Activated naive CD4-positive, alpha-beta T cell treated with anti-CD3 and anti-CD28 coated beads, Interleukin-2, amount 50 U/mL, for 24 hours (primary cell): ENCODE measurements around the gene CAB39L.

ENCODE experiments used
- H3K27ac Mint-ChIP-seq: one replicate; pipeline ENCODE4 v1.8.0; 2021; ENCODE audit warnings: mild to moderate bottlenecking, mixed read lengths
- H3K27me3 Mint-ChIP-seq: one replicate; pipeline ENCODE4 v1.8.0; 2021; ENCODE audit warnings: mixed read lengths
- H3K36me3 Mint-ChIP-seq: one replicate; pipeline ENCODE4 v1.8.0; 2021; ENCODE audit warnings: mixed read lengths
- H3K4me1 Mint-ChIP-seq: one replicate; pipeline ENCODE4 v1.8.0; 2021; ENCODE audit warnings: mixed read lengths
- H3K4me3 Mint-ChIP-seq: one replicate; pipeline ENCODE4 v1.8.0; 2021; ENCODE audit warnings: mild to moderate bottlenecking, mixed read lengths
- H3K9me3 Mint-ChIP-seq: one replicate; pipeline ENCODE4 v1.8.0; 2021; ENCODE audit warnings: mixed read lengths

Gene CAB39L

GRCh38 chr13:49418206-49418605 is 25.7 kb downstream of the CAB39L start:
- Mint-ChIP-seq H3K4me1 (no peaks in the 10 kb centered on the region), H3K9me3 (no peaks in the 10 kb centered on the region), H3K27me3 (no peaks in the 10 kb centered on the region), H3K27ac (no peak overlapping the region), H3K4me3 (no peak overlapping the region), H3K36me3 (peaks cover 2% of the 10 kb centered on the region)

GRCh38 chr13:49417161-49417560 is 26.7 kb downstream of the CAB39L start:
- Mint-ChIP-seq H3K4me3 (no peak overlapping the region), H3K27ac (no peak overlapping the region), H3K36me3 (peaks cover 2% of the 10 kb centered on the region), H3K4me1 (no peaks in the 10 kb centered on the region), H3K9me3 (no peaks in the 10 kb centered on the region), H3K27me3 (no peaks in the 10 kb centered on the region)

GRCh38 chr13:49412749-49413148 is 31.1 kb downstream of the CAB39L start:
- no peaks in the 10 kb centered on the region for H3K9me3 Mint-ChIP-seq
- no peaks in the 10 kb centered on the region for H3K4me1 Mint-ChIP-seq
- peaks cover 2% of the 10 kb centered on the region for H3K36me3 Mint-ChIP-seq
- H3K4me3 Mint-ChIP-seq, result no peak overlapping the region
- no peak overlapping the region for H3K27ac Mint-ChIP-seq
- H3K27me3 Mint-ChIP-seq, result no peaks in the 10 kb centered on the region

- H3K9me3 Mint-ChIP-seq, result no peaks in the 10 kb centered on the region
- no peak overlapping the region for H3K4me3 Mint-ChIP-seq
- H3K27me3 Mint-ChIP-seq, result no peaks in the 10 kb centered on the region
- H3K4me1 Mint-ChIP-seq, result no peaks in the 10 kb centered on the region
- H3K36me3 Mint-ChIP-seq, result peaks cover 5% of the 10 kb centered on the region
- H3K27ac Mint-ChIP-seq, result no peak overlapping the region
Measured at GRCh38 chr13:49411353-49411752, 32.5 kb downstream of the CAB39L start.

- no peak overlapping the region for H3K27ac Mint-ChIP-seq
- no peaks in the 10 kb centered on the region for H3K9me3 Mint-ChIP-seq
- H3K4me3 Mint-ChIP-seq, result no peak overlapping the region
- H3K4me1 Mint-ChIP-seq, result no peaks in the 10 kb centered on the region
- no peaks in the 10 kb centered on the region for H3K27me3 Mint-ChIP-seq
- peaks cover 7% of the 10 kb centered on the region for H3K36me3 Mint-ChIP-seq
Measured at GRCh38 chr13:49410477-49410876, 33.4 kb downstream of the CAB39L start.

- no peaks in the 10 kb centered on the region for H3K27me3 Mint-ChIP-seq
- H3K4me3 Mint-ChIP-seq, result no peak overlapping the region
- H3K9me3 Mint-ChIP-seq, result peaks cover 1% of the 10 kb centered on the region
- H3K36me3 Mint-ChIP-seq, result peaks cover 11% of the 10 kb centered on the region
- no peak overlapping the region for H3K27ac Mint-ChIP-seq
- H3K4me1 Mint-ChIP-seq, result no peaks in the 10 kb centered on the region
Measured at GRCh38 chr13:49410006-49410405, 33.9 kb downstream of the CAB39L start.

- H3K27ac Mint-ChIP-seq, result no peak overlapping the region
- no peaks in the 10 kb centered on the region for H3K27me3 Mint-ChIP-seq
- no peak overlapping the region for H3K4me3 Mint-ChIP-seq
- H3K9me3 Mint-ChIP-seq, result peaks cover 11% of the 10 kb centered on the region
- H3K36me3 Mint-ChIP-seq, result peaks cover 17% of the 10 kb centered on the region
- H3K4me1 Mint-ChIP-seq, result no peaks in the 10 kb centered on the region
Measured at GRCh38 chr13:49409008-49409407, 34.9 kb downstream of the CAB39L start.

GRCh38 chr13:49407936-49408335 is 35.9 kb downstream of the CAB39L start:
- Mint-ChIP-seq H3K27me3 (no peaks in the 10 kb centered on the region), H3K4me1 (no peaks in the 10 kb centered on the region), H3K4me3 (no peak overlapping the region), H3K27ac (no peak overlapping the region), H3K36me3 (peaks cover 20% of the 10 kb centered on the region), H3K9me3 (peaks cover 17% of the 10 kb centered on the region)

GRCh38 chr13:49407068-49407467 is 36.8 kb downstream of the CAB39L start:
- H3K4me1 Mint-ChIP-seq, result no peaks in the 10 kb centered on the region
- H3K27ac Mint-ChIP-seq, result no peak overlapping the region
- peaks cover 20% of the 10 kb centered on the region for H3K36me3 Mint-ChIP-seq

GRCh38 chr13:49404703-49405020 is 39.2 kb downstream of the CAB39L start:
- Mint-ChIP-seq H3K27me3 (no peaks in the 10 kb centered on the region), H3K27ac (no peak overlapping the region), H3K36me3 (peaks cover 20% of the 10 kb centered on the region), H3K9me3 (peaks cover 17% of the 10 kb centered on the region), H3K4me1 (no peaks in the 10 kb centered on the region), H3K4me3 (no peak overlapping the region)

More at GRCh38 chr13:49407068-49407467, 36.8 kb downstream of the CAB39L start:
- Mint-ChIP-seq H3K27me3 (no peaks in the 10 kb centered on the region), H3K4me3 (no peak overlapping the region), H3K9me3 (peaks cover 17% of the 10 kb centered on the region)

- Mint-ChIP-seq H3K4me3 (no peak overlapping the region), H3K36me3 (peaks cover 20% of the 10 kb centered on the region), H3K27me3 (no peaks in the 10 kb centered on the region), H3K27ac (no peak overlapping the region), H3K9me3 (peaks cover 17% of the 10 kb centered on the region), H3K4me1 (no peaks in the 10 kb centered on the region)
Measured at GRCh38 chr13:49403996-49404702, 39.7 kb downstream of the CAB39L start.

- no peaks in the 10 kb centered on the region for H3K4me1 Mint-ChIP-seq
- H3K27me3 Mint-ChIP-seq, result no peaks in the 10 kb centered on the region
- peaks cover 17% of the 10 kb centered on the region for H3K36me3 Mint-ChIP-seq
- no peak overlapping the region for H3K4me3 Mint-ChIP-seq
- no peak overlapping the region for H3K27ac Mint-ChIP-seq
- H3K9me3 Mint-ChIP-seq, result peaks cover 17% of the 10 kb centered on the region
Measured at GRCh38 chr13:49400755-49401659, 42.9 kb downstream of the CAB39L start.

GRCh38 chr13:49399801-49400472 is 43.9 kb downstream of the CAB39L start:
- Mint-ChIP-seq H3K27me3 (no peaks in the 10 kb centered on the region), H3K9me3 (peaks cover 16% of the 10 kb centered on the region), H3K4me3 (no peak overlapping the region), H3K4me1 (no peaks in the 10 kb centered on the region), H3K36me3 (peaks cover 10% of the 10 kb centered on the region), H3K27ac (no peak overlapping the region)

- no peak overlapping the region for H3K27ac Mint-ChIP-seq
- H3K4me3 Mint-ChIP-seq, result no peak overlapping the region
- H3K36me3 Mint-ChIP-seq, result peaks cover 3% of the 10 kb centered on the region
- H3K4me1 Mint-ChIP-seq, result no peaks in the 10 kb centered on the region
- H3K9me3 Mint-ChIP-seq, result no peaks in the 10 kb centered on the region
- H3K27me3 Mint-ChIP-seq, result no peaks in the 10 kb centered on the region
Measured at GRCh38 chr13:49395878-49396380, 47.9 kb downstream of the CAB39L start.

GRCh38 chr13:49395451-49395865 is 48.4 kb downstream of the CAB39L start:
- Mint-ChIP-seq H3K27ac (no peak overlapping the region), H3K4me1 (no peaks in the 10 kb centered on the region), H3K27me3 (no peaks in the 10 kb centered on the region), H3K9me3 (no peaks in the 10 kb centered on the region), H3K36me3 (peaks cover 3% of the 10 kb centered on the region), H3K4me3 (no peak overlapping the region)
